Measurements from ENCODE around the gene HFM1.
A peak's percentile ranks its signal among the peaks of the same experiment; 100 is the strongest.
"Not testable (repeated sequence)": the region's sequence is repeated elsewhere in the genome, so short reads cannot be mapped to it uniquely, and the experiment has no call there.

The HFM1 gene

GRCh38 chr1:91349524-91349923 lies 55.1 kb downstream of the HFM1 start:
- no peak for DNase-seq (ENCODE audit: low read depth in 2 of 2)

GRCh38 chr1:91346824-91347223 lies 57.8 kb downstream of the HFM1 start:
- DNase-seq (ENCODE audit: low read depth in 2 of 2) = no peak

- no peak for DNase-seq (ENCODE audit: low read depth in 2 of 2)
These were observed 59.1 kb downstream of the HFM1 start for GRCh38 chr1:91345395-91346005.

GRCh38 chr1:91338501-91338900 lies 66.1 kb downstream of the HFM1 start:
- no peak for DNase-seq (ENCODE audit: low read depth in 2 of 2)

GRCh38 chr1:91335603-91336002 lies 69.0 kb downstream of the HFM1 start:
- DNase-seq (ENCODE audit: low read depth in 2 of 2) = no peak

- no peak for DNase-seq (ENCODE audit: low read depth in 2 of 2)
These were observed 69.8 kb downstream of the HFM1 start for GRCh38 chr1:91334856-91335255.

GRCh38 chr1:91325456-91325855 lies 79.2 kb downstream of the HFM1 start:
- DNase-seq (ENCODE audit: low read depth in 2 of 2) = no peak

GRCh38 chr1:91314643-91315042 lies 90.0 kb downstream of the HFM1 start:
- DNase-seq (ENCODE audit: low read depth in 2 of 2) = no peak

- DNase-seq (ENCODE audit: low read depth in 2 of 2) = no peak
These were observed 93.0 kb downstream of the HFM1 start for GRCh38 chr1:91311672-91312071.

GRCh38 chr1:91308544-91308943 lies 96.1 kb downstream of the HFM1 start:
- no peak for DNase-seq (ENCODE audit: low read depth in 2 of 2)

- no peak for DNase-seq (ENCODE audit: low read depth in 2 of 2)
These were observed 96.7 kb downstream of the HFM1 start for GRCh38 chr1:91307784-91308409.

GRCh38 chr1:91303165-91303564 lies 101.5 kb downstream of the HFM1 start:
- DNase-seq (ENCODE audit: low read depth in 2 of 2) = no peak

- DNase-seq (ENCODE audit: low read depth in 2 of 2) = not testable (repeated sequence)
These were observed 115.6 kb downstream of the HFM1 start for GRCh38 chr1:91288843-91289553.

- not testable (repeated sequence) for DNase-seq (ENCODE audit: low read depth in 2 of 2)
These were observed 117.7 kb downstream of the HFM1 start for GRCh38 chr1:91286962-91287317.

GRCh38 chr1:91286259-91286961 lies 118.2 kb downstream of the HFM1 start:
- not testable (repeated sequence) for DNase-seq (ENCODE audit: low read depth in 2 of 2)

GRCh38 chr1:91283421-91283726 lies 121.3 kb downstream of the HFM1 start:
- DNase-seq (ENCODE audit: low read depth in 2 of 2) = no peak

GRCh38 chr1:91282695-91283420 lies 121.8 kb downstream of the HFM1 start:
- peak; percentile 4 to 7 for DNase-seq (ENCODE audit: low read depth in 2 of 2)

GRCh38 chr1:91281782-91282181 lies 122.9 kb downstream of the HFM1 start:
- no peak for DNase-seq (ENCODE audit: low read depth in 2 of 2)

GRCh38 chr1:91278754-91279153 lies 125.9 kb downstream of the HFM1 start:
- DNase-seq (ENCODE audit: low read depth in 2 of 2) = no peak

GRCh38 chr1:91273875-91274274 lies 130.8 kb downstream of the HFM1 start:
- DNase-seq (ENCODE audit: low read depth in 2 of 2) = no peak

GRCh38 chr1:91261655-91262054 lies 143.0 kb downstream of the HFM1 start:
- no peak for DNase-seq (ENCODE audit: low read depth in 2 of 2)

GRCh38 chr1:91245435-91245834 lies 159.2 kb downstream of the HFM1 start:
- DNase-seq (ENCODE audit: low read depth in 2 of 2) = no peak
